ENCODE results near the gene PAFAH1B1.

GRCh38 chr17:2613089-2613808 is 19.8 kb downstream of the PAFAH1B1 start:
- no peak for TF ChIP-seq EZH2 (IDR thresholded peaks at IDR 0.05; ENCODE audit: low read length)
- TF ChIP-seq, protein P1, sequence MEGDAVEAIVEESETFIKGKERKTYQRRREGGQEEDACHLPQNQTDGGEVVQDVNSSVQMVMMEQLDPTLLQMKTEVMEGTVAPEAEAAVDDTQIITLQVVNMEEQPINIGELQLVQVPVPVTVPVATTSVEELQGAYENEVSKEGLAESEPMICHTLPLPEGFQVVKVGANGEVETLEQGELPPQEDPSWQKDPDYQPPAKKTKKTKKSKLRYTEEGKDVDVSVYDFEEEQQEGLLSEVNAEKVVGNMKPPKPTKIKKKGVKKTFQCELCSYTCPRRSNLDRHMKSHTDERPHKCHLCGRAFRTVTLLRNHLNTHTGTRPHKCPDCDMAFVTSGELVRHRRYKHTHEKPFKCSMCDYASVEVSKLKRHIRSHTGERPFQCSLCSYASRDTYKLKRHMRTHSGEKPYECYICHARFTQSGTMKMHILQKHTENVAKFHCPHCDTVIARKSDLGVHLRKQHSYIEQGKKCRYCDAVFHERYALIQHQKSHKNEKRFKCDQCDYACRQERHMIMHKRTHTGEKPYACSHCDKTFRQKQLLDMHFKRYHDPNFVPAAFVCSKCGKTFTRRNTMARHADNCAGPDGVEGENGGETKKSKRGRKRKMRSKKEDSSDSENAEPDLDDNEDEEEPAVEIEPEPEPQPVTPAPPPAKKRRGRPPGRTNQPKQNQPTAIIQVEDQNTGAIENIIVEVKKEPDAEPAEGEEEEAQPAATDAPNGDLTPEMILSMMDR (optimal IDR thresholded peaks at IDR 0.05 in 1 of 3, IDR thresholded peaks at IDR 0.05 in 1 of 3, conservative IDR thresholded peaks at IDR 0.05 in 1 of 3; ENCODE audit: extremely low read depth in 1 of 3, insufficient read depth in 2 of 3, low read length in 3 of 3), result no peak
